Measurements from ENCODE around the gene TMEM109. TPM values are rescaled to one million over a fixed set of nuclear protein-coding genes. Genes with fewer than 3 reads are reported as not detected.

TMEM109 gene
- polyA plus RNA-seq, 2 of the 4 experiments (the other 2 are of a cell fraction): 40.9 to 93.0 TPM

DNA sequence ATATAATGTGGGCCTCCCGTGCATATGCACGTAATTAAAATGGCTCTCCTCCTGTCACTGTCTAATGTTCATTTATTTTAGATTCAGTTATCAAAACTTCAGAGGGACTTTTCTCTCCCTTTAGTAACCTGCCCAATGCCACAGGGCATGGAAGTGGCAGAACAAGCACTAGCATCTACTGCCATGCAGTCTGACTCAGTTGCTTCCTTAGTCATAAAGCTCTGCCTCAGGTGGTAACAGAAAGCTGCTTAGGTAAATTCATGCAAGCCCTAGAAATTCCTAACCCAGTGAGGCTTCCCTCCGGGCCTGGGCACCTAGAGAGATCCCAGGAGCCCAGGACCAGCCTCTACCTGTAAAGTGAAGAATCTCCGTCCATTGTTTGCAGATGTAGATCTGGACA, 16.5 kb upstream of the TMEM109 start (continued):
- TF ChIP-seq, protein P1, sequence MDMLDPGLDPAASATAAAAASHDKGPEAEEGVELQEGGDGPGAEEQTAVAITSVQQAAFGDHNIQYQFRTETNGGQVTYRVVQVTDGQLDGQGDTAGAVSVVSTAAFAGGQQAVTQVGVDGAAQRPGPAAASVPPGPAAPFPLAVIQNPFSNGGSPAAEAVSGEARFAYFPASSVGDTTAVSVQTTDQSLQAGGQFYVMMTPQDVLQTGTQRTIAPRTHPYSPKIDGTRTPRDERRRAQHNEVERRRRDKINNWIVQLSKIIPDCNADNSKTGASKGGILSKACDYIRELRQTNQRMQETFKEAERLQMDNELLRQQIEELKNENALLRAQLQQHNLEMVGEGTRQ (IDR thresholded peaks at IDR 0.05): no peak
- TF ChIP-seq, protein P2, sequence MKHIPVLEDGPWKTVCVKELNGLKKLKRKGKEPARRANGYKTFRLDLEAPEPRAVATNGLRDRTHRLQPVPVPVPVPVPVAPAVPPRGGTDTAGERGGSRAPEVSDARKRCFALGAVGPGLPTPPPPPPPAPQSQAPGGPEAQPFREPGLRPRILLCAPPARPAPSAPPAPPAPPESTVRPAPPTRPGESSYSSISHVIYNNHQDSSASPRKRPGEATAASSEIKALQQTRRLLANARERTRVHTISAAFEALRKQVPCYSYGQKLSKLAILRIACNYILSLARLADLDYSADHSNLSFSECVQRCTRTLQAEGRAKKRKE (CRISPR knock-in tag; IDR thresholded peaks at IDR 0.05; ENCODE audit: low read depth): no peak
- TF ChIP-seq MAZ (IDR thresholded peaks at IDR 0.05; ENCODE audit: borderline replicate concordance, low read depth, low read length): no peak

- ChIA-PET POLR2A (interaction anchor here (0.6 kb wide), 1 partner anchor 124 kb away, joined by 3 read pairs; no protein-coding TSS in a partner anchor), CTCF (interaction anchor here (0.6 to 12.7 kb wide), 37 partner anchors 9 to 483 kb away, joined by 3 to 153 read pairs (median 5); partner anchors contain the start of genes CCDC86, PTGDR2, TMEM109 and ZP1)
- Histone ChIP-seq H3K4me2 (no peak overlapping the region), H3K9me3 (no peaks in the 10 kb centered on the region), H3K27ac (peak overlapping the region; percentile 46 to 75; a peak in 5 of 6 replicates), H3K4me3 (no peak overlapping the region), H3K4me1 (peaks cover 7% of the 10 kb centered on the region; the same call in 2 of the 3 replicates)
- TF ChIP-seq TFCP2L1 (CRISPR knock-in tag; IDR thresholded peaks at IDR 0.05): no peak
- TF ChIP-seq, protein P3, sequence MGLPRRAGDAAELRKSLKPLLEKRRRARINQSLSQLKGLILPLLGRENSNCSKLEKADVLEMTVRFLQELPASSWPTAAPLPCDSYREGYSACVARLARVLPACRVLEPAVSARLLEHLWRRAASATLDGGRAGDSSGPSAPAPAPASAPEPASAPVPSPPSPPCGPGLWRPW (IDR thresholded peaks at IDR 0.05): no peak
- TF ChIP-seq PBX3 (IDR thresholded peaks at IDR 0.05): no peak
- peak; percentile 75 for TF ChIP-seq SMC3 (IDR thresholded peaks at IDR 0.05)
- peak; percentile 75 for TF ChIP-seq MAFK (IDR thresholded peaks at IDR 0.05; ENCODE audit: partially characterized antibody)
- TF ChIP-seq NFE2L2 (conservative IDR thresholded peaks at IDR 0.05; ENCODE audit: low read length): peak; percentile 61
- TF ChIP-seq, protein P4, sequence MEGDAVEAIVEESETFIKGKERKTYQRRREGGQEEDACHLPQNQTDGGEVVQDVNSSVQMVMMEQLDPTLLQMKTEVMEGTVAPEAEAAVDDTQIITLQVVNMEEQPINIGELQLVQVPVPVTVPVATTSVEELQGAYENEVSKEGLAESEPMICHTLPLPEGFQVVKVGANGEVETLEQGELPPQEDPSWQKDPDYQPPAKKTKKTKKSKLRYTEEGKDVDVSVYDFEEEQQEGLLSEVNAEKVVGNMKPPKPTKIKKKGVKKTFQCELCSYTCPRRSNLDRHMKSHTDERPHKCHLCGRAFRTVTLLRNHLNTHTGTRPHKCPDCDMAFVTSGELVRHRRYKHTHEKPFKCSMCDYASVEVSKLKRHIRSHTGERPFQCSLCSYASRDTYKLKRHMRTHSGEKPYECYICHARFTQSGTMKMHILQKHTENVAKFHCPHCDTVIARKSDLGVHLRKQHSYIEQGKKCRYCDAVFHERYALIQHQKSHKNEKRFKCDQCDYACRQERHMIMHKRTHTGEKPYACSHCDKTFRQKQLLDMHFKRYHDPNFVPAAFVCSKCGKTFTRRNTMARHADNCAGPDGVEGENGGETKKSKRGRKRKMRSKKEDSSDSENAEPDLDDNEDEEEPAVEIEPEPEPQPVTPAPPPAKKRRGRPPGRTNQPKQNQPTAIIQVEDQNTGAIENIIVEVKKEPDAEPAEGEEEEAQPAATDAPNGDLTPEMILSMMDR (IDR thresholded peaks at IDR 0.05): peak; percentile 85
- TF ChIP-seq RAD21 (conservative IDR thresholded peaks at IDR 0.05 in 1 of 2, IDR thresholded peaks at IDR 0.05 in 1 of 2): peak; percentile 45 to 55
- 56% methylated on average over 11 of the region's 12 CpGs for WGBS (ENCODE audit: missing lambda C conversion rate)
- DNase-seq (ENCODE audit: low read depth in 1 of 2, low spot score in 1 of 2): peak; percentile 76 to 81
- ATAC-seq: peak; percentile 85 to 97
- no peak for FAIRE-seq
Measured at GRCh38 chr11:60899046-60899936, 14.7 kb upstream of the TMEM109 start.

DNA sequence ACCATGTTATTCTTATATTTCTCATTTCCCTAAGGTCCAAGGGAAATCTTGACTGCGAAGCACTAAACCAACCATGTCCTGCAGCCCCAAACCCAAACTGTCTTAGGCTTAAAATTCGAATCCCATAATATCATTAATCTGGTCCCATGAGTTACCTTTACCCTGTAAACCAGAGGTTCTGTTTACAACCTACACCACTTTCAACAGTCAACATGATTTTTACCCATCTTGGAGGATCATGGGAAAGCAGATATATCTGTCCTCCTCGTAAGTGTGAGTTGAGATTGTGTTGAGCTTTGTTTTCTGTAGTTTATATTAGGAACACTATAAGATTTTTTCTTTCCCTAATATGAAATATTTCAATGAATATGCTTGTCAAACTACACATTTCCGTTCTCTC, 14.0 kb upstream of the TMEM109 start:
- H3K9me3 ChIP-seq: no peaks in the 10 kb centered on the region
- FAIRE-seq: no peak
- WGBS (ENCODE audit: missing lambda C conversion rate): 51% methylated on average over 4 of the region's 4 CpGs

More for the DNA sequence above, 14.0 kb upstream of the TMEM109 start:
- Histone ChIP-seq H3K27ac (no peak overlapping the region), H3K4me3 (no peak overlapping the region), H3K4me2 (no peak overlapping the region), H3K4me1 (peaks cover 13% of the 10 kb centered on the region)
- TF ChIP-seq HOXA7 (CRISPR knock-in tag; IDR thresholded peaks at IDR 0.05) (no peak), ZC3H11A (IDR thresholded peaks at IDR 0.05) (no peak), TP53 (CRISPR knock-in tag; IDR thresholded peaks at IDR 0.05) (no peak), RCOR1 (IDR thresholded peaks at IDR 0.05; ENCODE audit: low read depth, low read length) (no peak), BCL3 (IDR thresholded peaks at IDR 0.05) (no peak), CHD2 (IDR thresholded peaks at IDR 0.05; ENCODE audit: low read length, partially characterized antibody) (no peak), POLR2A (IDR thresholded peaks at IDR 0.05; ENCODE audit: low read length) (no peak), EP300 (IDR thresholded peaks at IDR 0.05) (no peak), RFX5 (IDR thresholded peaks at IDR 0.05) (no peak), MAFK (IDR thresholded peaks at IDR 0.05; ENCODE audit: partially characterized antibody) (no peak), KDM5A (IDR thresholded peaks at IDR 0.05) (no peak), HOXB13 (CRISPR knock-in tag; IDR thresholded peaks at IDR 0.05; ENCODE audit: low read depth) (no peak), SMC3 (IDR thresholded peaks at IDR 0.05) (no peak), RARB (CRISPR knock-in tag; IDR thresholded peaks at IDR 0.05) (no peak), GATA3 (IDR thresholded peaks at IDR 0.05; ENCODE audit: borderline replicate concordance) (no peak), SREBF2 (IDR thresholded peaks at IDR 0.05) (no peak), HOXB5 (CRISPR knock-in tag; IDR thresholded peaks at IDR 0.05) (no peak)
- TF ChIP-seq, protein P5, sequence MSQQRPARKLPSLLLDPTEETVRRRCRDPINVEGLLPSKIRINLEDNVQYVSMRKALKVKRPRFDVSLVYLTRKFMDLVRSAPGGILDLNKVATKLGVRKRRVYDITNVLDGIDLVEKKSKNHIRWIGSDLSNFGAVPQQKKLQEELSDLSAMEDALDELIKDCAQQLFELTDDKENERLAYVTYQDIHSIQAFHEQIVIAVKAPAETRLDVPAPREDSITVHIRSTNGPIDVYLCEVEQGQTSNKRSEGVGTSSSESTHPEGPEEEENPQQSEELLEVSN (IDR thresholded peaks at IDR 0.05; ENCODE audit: borderline replicate concordance, low read depth): no peak
- ChIA-PET CTCF (interaction anchor here (0.6 to 12.7 kb wide), 33 partner anchors 9 to 483 kb away, joined by 3 to 153 read pairs (median 6); partner anchors contain the start of genes CCDC86, PTGDR2, TMEM109 and ZP1), POLR2A (no interaction called here)
- ATAC-seq: no peak
- DNase-seq (ENCODE audit: low read depth in 1 of 2, low spot score in 1 of 2): no peak
